GM19438 (cell line): ENCODE results near the gene DNASE2.

Experiments used
- ATAC-seq: cut with Tn5 transposase; IDR thresholded peaks from one replicate; pipeline ENCODE4 v1.9.1; 2021; ENCODE audit warnings: low read depth; ENCODE audit not compliant: unreplicated experiment

DNASE2 gene

GRCh38 chr19:12886969-12887747 is 5.9 kb upstream of the DNASE2 start, which contains the start of gene KLF1:
TSS of gene KLF1 (minus strand) at chr19:12887201. CDS start at chr19:12887140, 61 bp downstream.
- ATAC-seq = no peak

- ATAC-seq = no peak
These were observed 5.4 kb upstream of the DNASE2 start for GRCh38 chr19:12886651-12886968.

GRCh38 chr19:12885749-12886650 is 4.8 kb upstream of the DNASE2 start:
- no peak for ATAC-seq

- ATAC-seq = no peak
These were observed 3.9 kb upstream of the DNASE2 start for GRCh38 chr19:12884926-12885748.

- no peak for ATAC-seq
These were observed 3.3 kb upstream of the DNASE2 start for GRCh38 chr19:12884627-12884925.

GRCh38 chr19:12884202-12884601 is 3.0 kb upstream of the DNASE2 start:
- no peak for ATAC-seq

GRCh38 chr19:12882589-12882988 is 1.3 kb upstream of the DNASE2 start:
- no peak for ATAC-seq

GRCh38 chr19:12880551-12881171 is 588 bp downstream of the DNASE2 start:
- ATAC-seq = peak; percentile 13

GRCh38 chr19:12875086-12875485 is 6.2 kb downstream of the DNASE2 start:
- no peak for ATAC-seq

- ATAC-seq = no peak
These were observed 7.1 kb downstream of the DNASE2 start for GRCh38 chr19:12873891-12874745.

- ATAC-seq = no peak
These were observed 8.0 kb downstream of the DNASE2 start for GRCh38 chr19:12872941-12873890.

- no peak for ATAC-seq
These were observed 9.0 kb downstream of the DNASE2 start for GRCh38 chr19:12872255-12872654.

GRCh38 chr19:12871681-12872080 is 9.6 kb downstream of the DNASE2 start:
- no peak for ATAC-seq

GRCh38 chr19:12868540-12869112 is 12.6 kb downstream of the DNASE2 start:
- no peak for ATAC-seq

- ATAC-seq = peak; percentile 76
These were observed 13.8 kb downstream of the DNASE2 start for GRCh38 chr19:12867120-12868099.

GRCh38 chr19:12866416-12867119 is 14.7 kb downstream of the DNASE2 start:
- no peak for ATAC-seq
